OCI-LY1 (cell line): ENCODE measurements around the gene KRTAP10-4.

Experiments
- EZH2 ChIP-seq: fragments of 200-600 bp; sonication (generic), shearing (Covaris generic); IDR thresholded peaks from 2 replicates; pipeline ENCODE4 v1.8.0; 2017; ENCODE audit warnings: borderline replicate concordance, mixed run types, mild to moderate bottlenecking, antibody characterized with exemption, low read length, moderate library complexity, mixed read lengths
- TF ChIP-seq, protein P1 (sequence below): fragments of 200-600 bp; sonication (generic), shearing (Covaris generic); IDR thresholded peaks from 2 replicates; pipeline ENCODE4 v1.5.1; 2017; ENCODE audit warnings: mild to moderate bottlenecking, antibody characterized with exemption, low read length, moderate library complexity, mixed read lengths

DNA sequence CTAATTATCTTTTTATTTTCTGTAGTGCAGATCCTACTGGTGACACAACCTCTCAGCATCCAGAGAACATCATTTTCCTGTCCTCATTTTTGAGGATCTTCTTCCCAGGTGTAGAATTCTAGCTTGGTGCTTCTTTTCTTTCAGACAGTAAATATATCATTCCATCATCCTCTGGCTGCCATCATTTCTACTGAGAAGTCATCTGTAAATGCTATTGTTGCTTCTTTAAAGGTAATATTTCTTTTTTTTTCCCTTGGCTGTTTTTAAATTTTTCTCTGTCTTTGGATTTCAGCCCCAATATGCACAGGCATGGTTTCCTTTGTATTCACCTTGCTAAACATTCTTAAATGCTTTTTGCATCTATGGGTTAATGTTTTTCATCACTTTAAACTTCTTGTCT, 50.0 kb downstream of the KRTAP10-4 start:
- TF ChIP-seq, protein P1, sequence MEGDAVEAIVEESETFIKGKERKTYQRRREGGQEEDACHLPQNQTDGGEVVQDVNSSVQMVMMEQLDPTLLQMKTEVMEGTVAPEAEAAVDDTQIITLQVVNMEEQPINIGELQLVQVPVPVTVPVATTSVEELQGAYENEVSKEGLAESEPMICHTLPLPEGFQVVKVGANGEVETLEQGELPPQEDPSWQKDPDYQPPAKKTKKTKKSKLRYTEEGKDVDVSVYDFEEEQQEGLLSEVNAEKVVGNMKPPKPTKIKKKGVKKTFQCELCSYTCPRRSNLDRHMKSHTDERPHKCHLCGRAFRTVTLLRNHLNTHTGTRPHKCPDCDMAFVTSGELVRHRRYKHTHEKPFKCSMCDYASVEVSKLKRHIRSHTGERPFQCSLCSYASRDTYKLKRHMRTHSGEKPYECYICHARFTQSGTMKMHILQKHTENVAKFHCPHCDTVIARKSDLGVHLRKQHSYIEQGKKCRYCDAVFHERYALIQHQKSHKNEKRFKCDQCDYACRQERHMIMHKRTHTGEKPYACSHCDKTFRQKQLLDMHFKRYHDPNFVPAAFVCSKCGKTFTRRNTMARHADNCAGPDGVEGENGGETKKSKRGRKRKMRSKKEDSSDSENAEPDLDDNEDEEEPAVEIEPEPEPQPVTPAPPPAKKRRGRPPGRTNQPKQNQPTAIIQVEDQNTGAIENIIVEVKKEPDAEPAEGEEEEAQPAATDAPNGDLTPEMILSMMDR = no peak
- TF ChIP-seq EZH2 = no peak
